Endothelial cell (in vitro differentiated cells): ENCODE measurements around the gene LEKR1. TPM values are rescaled to one million over a fixed set of nuclear protein-coding genes. Genes with fewer than 3 reads are reported as not detected.

Source experiments
- DNase-seq: peaks from one replicate; pipeline ENCODE4 v3.0.0; 2021; ENCODE audit warnings: low spot score
- H3K27ac Mint-ChIP-seq: one replicate; pipeline ENCODE4 v1.8.0; 2021; ENCODE audit warnings: mixed read lengths, inconsistent platforms; ENCODE audit not compliant: unreplicated experiment
- H3K27me3 Mint-ChIP-seq: one replicate; pipeline ENCODE4 v1.8.0; 2021; ENCODE audit warnings: mild to moderate bottlenecking, moderate library complexity, mixed read lengths, inconsistent platforms; ENCODE audit not compliant: unreplicated experiment
- H3K36me3 Mint-ChIP-seq: one replicate; pipeline ENCODE4 v1.8.0; 2021; ENCODE audit warnings: mild to moderate bottlenecking, low read depth, mixed read lengths, inconsistent platforms; ENCODE audit not compliant: unreplicated experiment
- H3K4me1 Mint-ChIP-seq: one replicate; pipeline ENCODE4 v1.8.0; 2021; ENCODE audit warnings: mild to moderate bottlenecking, mixed read lengths, inconsistent platforms; ENCODE audit not compliant: unreplicated experiment
- H3K4me3 Mint-ChIP-seq: one replicate; pipeline ENCODE4 v1.8.0; 2021; ENCODE audit warnings: mild to moderate bottlenecking, mixed read lengths, inconsistent platforms; ENCODE audit not compliant: unreplicated experiment
- H3K9me3 Mint-ChIP-seq: one replicate; pipeline ENCODE4 v1.8.0; 2021; ENCODE audit warnings: mixed read lengths, inconsistent platforms; ENCODE audit not compliant: unreplicated experiment
- total RNA-seq: library from RNA; stranded (reverse); fragmentation: NEBNext Ultra II Directional; extraction: Animal tissue kit (Norgen Biotek cat#: 25700); gene quantifications from one replicate; pipeline ENCODE4 v1.2.1, GENCODE V29; 2021; ENCODE audit not compliant: unreplicated experiment
- TF ChIP-seq, protein P1 (sequence below): fragments of 200-600 bp; sonication (generic); IDR thresholded peaks from one replicate; pipeline ENCODE4 v1.5.0; 2021; ENCODE audit warnings: antibody characterized with exemption; ENCODE audit not compliant: unreplicated experiment

LEKR1 gene
- total RNA-seq, 1 donor from 2014 or later = 0.18 TPM

DNA sequence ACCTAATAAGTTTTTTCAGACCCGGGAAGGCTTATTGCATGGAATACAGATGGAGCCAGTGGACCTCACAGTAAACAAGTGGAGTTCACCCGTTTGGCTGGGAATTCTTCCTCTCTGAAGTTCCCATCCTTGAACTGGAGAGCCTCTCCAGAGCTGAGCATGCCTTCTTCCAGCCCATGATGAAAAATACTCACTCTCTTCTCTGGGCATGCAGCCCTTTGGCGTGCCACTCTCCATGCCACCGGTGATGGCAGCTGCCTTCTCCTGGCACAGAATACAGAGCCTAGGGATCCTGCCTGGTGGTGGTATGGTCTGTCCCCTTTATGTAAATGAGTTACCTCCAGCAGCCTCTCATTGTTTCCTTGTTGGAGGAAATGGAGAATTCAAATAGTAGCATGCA is 150.8 kb downstream of the LEKR1 start:
- TF ChIP-seq, protein P1, sequence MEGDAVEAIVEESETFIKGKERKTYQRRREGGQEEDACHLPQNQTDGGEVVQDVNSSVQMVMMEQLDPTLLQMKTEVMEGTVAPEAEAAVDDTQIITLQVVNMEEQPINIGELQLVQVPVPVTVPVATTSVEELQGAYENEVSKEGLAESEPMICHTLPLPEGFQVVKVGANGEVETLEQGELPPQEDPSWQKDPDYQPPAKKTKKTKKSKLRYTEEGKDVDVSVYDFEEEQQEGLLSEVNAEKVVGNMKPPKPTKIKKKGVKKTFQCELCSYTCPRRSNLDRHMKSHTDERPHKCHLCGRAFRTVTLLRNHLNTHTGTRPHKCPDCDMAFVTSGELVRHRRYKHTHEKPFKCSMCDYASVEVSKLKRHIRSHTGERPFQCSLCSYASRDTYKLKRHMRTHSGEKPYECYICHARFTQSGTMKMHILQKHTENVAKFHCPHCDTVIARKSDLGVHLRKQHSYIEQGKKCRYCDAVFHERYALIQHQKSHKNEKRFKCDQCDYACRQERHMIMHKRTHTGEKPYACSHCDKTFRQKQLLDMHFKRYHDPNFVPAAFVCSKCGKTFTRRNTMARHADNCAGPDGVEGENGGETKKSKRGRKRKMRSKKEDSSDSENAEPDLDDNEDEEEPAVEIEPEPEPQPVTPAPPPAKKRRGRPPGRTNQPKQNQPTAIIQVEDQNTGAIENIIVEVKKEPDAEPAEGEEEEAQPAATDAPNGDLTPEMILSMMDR = no peak

DNA sequence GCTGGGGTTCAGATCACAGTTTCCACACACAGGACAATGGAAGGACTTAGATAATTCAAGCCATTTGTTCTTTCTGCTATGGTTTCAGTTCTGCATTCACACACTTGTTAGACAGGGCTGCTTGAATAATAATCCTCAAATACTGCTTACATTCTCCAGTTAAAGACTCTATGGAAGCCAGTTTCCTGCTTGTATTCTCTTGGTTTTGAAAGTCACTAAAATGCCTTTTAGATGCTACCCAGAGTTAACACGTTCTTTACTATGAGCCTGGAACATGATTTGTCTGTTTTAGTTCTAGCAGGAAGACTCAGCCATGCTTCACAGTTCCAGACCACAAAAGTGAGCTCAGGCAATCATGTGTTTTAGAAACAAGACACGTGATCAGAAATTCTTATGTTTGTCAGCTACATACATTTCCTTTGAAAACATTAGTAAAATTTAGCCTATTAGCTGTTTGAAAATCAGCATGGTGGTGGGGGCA is 152.4 kb downstream of the LEKR1 start:
- no peak for DNase-seq
- no peak overlapping the region for H3K4me3 Mint-ChIP-seq
- H3K27ac Mint-ChIP-seq = no peak overlapping the region
- no peaks in the 10 kb centered on the region for H3K27me3 Mint-ChIP-seq
- no peaks in the 10 kb centered on the region for H3K4me1 Mint-ChIP-seq
- TF ChIP-seq, protein P1 = no peak
- H3K9me3 Mint-ChIP-seq = no peaks in the 10 kb centered on the region
- no peaks in the 10 kb centered on the region for H3K36me3 Mint-ChIP-seq

More for the DNA sequence above, 150.8 kb downstream of the LEKR1 start:
- Mint-ChIP-seq H3K4me3 (no peak overlapping the region), H3K27me3 (no peaks in the 10 kb centered on the region), H3K9me3 (no peaks in the 10 kb centered on the region), H3K4me1 (no peaks in the 10 kb centered on the region), H3K27ac (no peak overlapping the region), H3K36me3 (no peaks in the 10 kb centered on the region)
- DNase-seq = no peak

DNA sequence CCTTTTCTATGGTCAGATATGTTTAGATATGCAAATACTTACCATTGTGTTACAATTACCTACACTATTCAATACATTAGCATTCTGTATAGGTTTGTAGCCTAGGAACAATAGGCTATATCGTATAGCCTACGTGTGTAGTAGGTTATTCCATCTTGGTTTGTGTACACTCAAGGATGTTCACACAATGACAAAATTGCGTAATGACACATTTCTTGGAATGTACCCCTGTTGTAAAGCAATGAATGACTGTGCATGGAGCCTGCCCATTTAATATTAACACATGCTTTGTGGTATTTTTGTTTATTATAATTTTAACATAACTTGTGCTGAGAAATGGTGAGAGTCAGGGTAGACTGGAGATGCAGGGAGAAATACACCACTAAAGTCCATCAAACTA is 154.9 kb downstream of the LEKR1 start:
- H3K9me3 Mint-ChIP-seq = no peaks in the 10 kb centered on the region
- DNase-seq = no peak

DNA sequence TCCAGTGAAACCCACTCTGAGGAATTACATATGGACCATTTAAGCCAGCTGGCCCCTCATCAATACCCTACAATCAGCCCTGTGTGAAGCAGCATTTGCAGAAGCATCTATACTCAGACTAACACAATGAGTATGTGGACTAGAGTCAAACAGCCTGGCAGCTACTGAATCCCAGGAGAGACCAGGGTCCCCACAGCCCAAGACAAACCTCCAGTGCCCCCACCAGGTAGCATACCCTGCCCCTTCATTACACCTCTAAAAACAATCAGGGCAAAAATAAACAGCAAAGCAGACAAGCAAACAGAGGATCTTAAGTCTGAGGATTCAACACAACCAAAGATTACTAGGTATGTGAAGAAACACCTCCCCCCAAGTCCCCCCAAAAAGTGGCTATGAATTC is 157.4 kb downstream of the LEKR1 start:
- TF ChIP-seq, protein P1 = no peak
- no peak overlapping the region for H3K4me3 Mint-ChIP-seq
- no peak overlapping the region for H3K27ac Mint-ChIP-seq
- DNase-seq = no peak
- H3K36me3 Mint-ChIP-seq = no peaks in the 10 kb centered on the region
- H3K27me3 Mint-ChIP-seq = peaks cover 3% of the 10 kb centered on the region
- no peaks in the 10 kb centered on the region for H3K4me1 Mint-ChIP-seq
- H3K9me3 Mint-ChIP-seq = no peaks in the 10 kb centered on the region

More for the DNA sequence above, 154.9 kb downstream of the LEKR1 start:
- H3K36me3 Mint-ChIP-seq = no peaks in the 10 kb centered on the region
- TF ChIP-seq, protein P1 = no peak
- H3K27ac Mint-ChIP-seq = no peak overlapping the region
- H3K27me3 Mint-ChIP-seq = no peaks in the 10 kb centered on the region
- H3K4me1 Mint-ChIP-seq = no peaks in the 10 kb centered on the region
- H3K4me3 Mint-ChIP-seq = no peak overlapping the region

DNA sequence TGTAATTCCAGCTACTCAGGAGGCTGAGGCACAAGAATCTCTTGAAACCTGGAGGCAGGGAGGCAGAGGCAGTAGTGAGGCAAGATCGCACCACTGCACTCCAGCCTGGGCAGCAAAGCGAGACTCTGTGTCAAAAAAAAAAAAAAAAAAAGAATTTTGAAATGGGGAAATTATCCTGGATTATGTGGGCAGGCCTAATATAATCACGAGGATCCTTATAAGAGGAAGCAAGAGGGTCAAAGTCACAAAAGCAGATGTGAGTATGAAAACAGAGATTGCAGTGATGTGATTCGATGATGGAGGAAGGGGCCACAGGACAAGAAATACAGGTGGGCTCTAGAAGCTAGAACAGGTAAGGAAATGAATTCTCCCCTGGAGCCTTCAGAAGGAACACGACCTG is 159.6 kb downstream of the LEKR1 start:
- no peaks in the 10 kb centered on the region for H3K4me1 Mint-ChIP-seq
- DNase-seq = no peak
- TF ChIP-seq, protein P1 = no peak
- H3K9me3 Mint-ChIP-seq = no peaks in the 10 kb centered on the region
- H3K36me3 Mint-ChIP-seq = no peaks in the 10 kb centered on the region
- H3K4me3 Mint-ChIP-seq = no peak overlapping the region
- no peak overlapping the region for H3K27ac Mint-ChIP-seq
- peaks cover 3% of the 10 kb centered on the region for H3K27me3 Mint-ChIP-seq
